Stomach smooth muscle (tissue), 2 donors: ENCODE measurements around the gene ATF2.
A peak's percentile ranks its signal among the peaks of the same experiment; 100 is the strongest.

Experiments used
- H3K27ac ChIP-seq: one replicate; pipeline ENCODE4 v1.7.0; 2013; ENCODE audit warnings: mild to moderate bottlenecking, low read length, inconsistent platforms
- H3K27me3 ChIP-seq, 2 donors: one replicate each; pipeline ENCODE4 v1.7.0; 2013; ENCODE audit warnings: low read length in 2 of 2; ENCODE audit not compliant: insufficient read depth in 2 of 2, control insufficient read depth in 1 of 2
- H3K36me3 ChIP-seq, 2 donors: one replicate each; pipeline ENCODE4 v1.7.0; 2013; ENCODE audit warnings: low read length in 2 of 2; ENCODE audit not compliant: control insufficient read depth in 2 of 2, insufficient read depth in 2 of 2
- H3K4me1 ChIP-seq: one replicate; pipeline ENCODE4 v1.7.0; 2013; ENCODE audit warnings: low read length; ENCODE audit not compliant: control insufficient read depth, insufficient read depth
- H3K4me3 ChIP-seq, 2 donors: one replicate each; pipeline ENCODE4 v1.7.0; 2013; ENCODE audit warnings: low read length in 2 of 2
- H3K9ac ChIP-seq, 2 donors: one replicate each; pipeline ENCODE4 v1.7.0; 2013; ENCODE audit warnings: low read length in 2 of 2, mild to moderate bottlenecking in 1 of 2
- H3K9me3 ChIP-seq, 2 donors: one replicate each; pipeline ENCODE4 v1.7.0; 2013; ENCODE audit warnings: low read length in 2 of 2; ENCODE audit not compliant: control insufficient read depth in 2 of 2
- donor health status: healthy.
- donor health status: Pancreatic carcinoma.

Gene ATF2

DNA sequence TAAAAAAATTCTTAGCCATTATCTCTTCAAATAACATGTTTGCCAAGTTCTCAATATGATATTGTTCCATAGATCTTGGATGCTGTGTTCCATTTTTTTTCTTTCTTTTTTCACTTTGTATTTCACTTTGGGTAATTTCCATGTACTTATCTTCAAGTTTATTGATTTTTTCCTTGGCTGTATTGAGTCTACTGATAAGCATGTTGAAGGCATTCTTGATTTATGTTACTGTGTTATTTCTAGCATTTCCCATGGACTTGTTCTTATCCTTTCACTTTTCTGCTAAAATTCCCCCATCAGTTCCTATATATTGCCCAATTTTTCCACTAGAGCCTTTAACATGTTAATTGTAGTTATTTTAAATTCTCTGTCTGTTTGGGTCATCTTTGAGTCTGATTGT is 112.0 kb downstream of the ATF2 start:
- H3K27me3 ChIP-seq, result no peaks in the 10 kb centered on the region
- no peak overlapping the region for H3K27ac ChIP-seq
- no peaks in the 10 kb centered on the region for H3K9me3 ChIP-seq
- H3K4me3 ChIP-seq, result no peak overlapping the region
- no peak overlapping the region for H3K9ac ChIP-seq
- no peaks in the 10 kb centered on the region for H3K4me1 ChIP-seq
- peaks cover 2 to 4% of the 10 kb centered on the region in 2 donors for H3K36me3 ChIP-seq

- Histone ChIP-seq H3K27ac (no peak overlapping the region), H3K9ac (no peak overlapping the region), H3K9me3 (peaks cover 0 to 3% of the 10 kb centered on the region in 2 donors), H3K36me3 (peaks cover 1 to 4% of the 10 kb centered on the region in 2 donors), H3K4me3 (no peak overlapping the region), H3K4me1 (no peaks in the 10 kb centered on the region), H3K27me3 (no peaks in the 10 kb centered on the region)
Observed at GRCh38 chr2:175054340-175054739, 113.7 kb downstream of the ATF2 start.

DNA sequence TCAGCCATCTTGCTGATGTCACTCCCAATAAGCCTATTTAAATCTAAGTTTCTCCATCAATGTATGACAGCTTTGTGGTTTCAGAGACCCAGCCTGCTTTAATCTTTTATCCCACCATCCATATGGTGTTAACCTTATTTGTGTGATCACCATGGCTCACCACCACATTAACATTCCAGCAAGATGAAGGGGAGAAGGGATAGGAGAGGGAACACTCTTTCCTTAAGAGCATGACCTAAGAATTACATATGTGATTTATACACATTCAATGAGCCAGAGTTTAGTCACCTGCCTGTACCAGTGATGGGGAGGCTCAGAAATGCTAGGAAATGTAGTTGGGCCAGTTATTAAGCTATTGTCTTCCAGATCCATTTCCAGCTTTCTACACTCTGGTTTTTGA is 118.3 kb downstream of the ATF2 start:
- no peaks in the 10 kb centered on the region for H3K36me3 ChIP-seq
- H3K27me3 ChIP-seq, result no peaks in the 10 kb centered on the region
- H3K4me3 ChIP-seq, result no peak overlapping the region
- H3K4me1 ChIP-seq, result no peaks in the 10 kb centered on the region
- no peak overlapping the region for H3K27ac ChIP-seq
- peaks cover 0 to 5% of the 10 kb centered on the region in 2 donors for H3K9me3 ChIP-seq
- H3K9ac ChIP-seq, result no peak overlapping the region

DNA sequence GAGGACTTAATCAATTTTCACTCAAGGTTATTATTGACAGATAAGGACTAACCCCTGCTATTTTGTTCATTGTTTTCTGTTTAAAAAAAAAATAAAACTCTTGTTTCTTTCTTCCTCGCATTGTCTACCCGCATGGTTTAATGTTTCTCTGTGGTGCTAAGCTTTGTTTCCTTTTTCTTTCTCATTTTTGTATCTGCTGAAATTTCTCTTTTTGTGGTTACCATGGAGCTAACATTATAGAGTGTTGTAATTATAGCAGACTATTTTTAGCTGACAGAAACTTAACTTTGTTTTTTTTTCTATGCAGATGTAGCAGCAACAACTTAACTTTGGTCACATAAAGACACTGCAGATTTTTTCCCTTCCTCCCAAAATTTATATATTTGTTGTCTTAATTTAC is 119.7 kb downstream of the ATF2 start:
- no peak overlapping the region for H3K4me3 ChIP-seq
- H3K4me1 ChIP-seq, result no peaks in the 10 kb centered on the region
- peaks cover 0 to 5% of the 10 kb centered on the region in 2 donors for H3K9me3 ChIP-seq
- H3K27ac ChIP-seq, result no peak overlapping the region
- H3K9ac ChIP-seq, result no peak overlapping the region
- no peaks in the 10 kb centered on the region for H3K27me3 ChIP-seq
- no peaks in the 10 kb centered on the region for H3K36me3 ChIP-seq

GRCh38 chr2:175039490-175039889 is 128.5 kb downstream of the ATF2 start:
- Histone ChIP-seq H3K27ac (no peak overlapping the region), H3K27me3 (no peaks in the 10 kb centered on the region), H3K4me1 (no peaks in the 10 kb centered on the region), H3K4me3 (no peak overlapping the region), H3K36me3 (no peaks in the 10 kb centered on the region), H3K9ac (no peak overlapping the region), H3K9me3 (no peaks in the 10 kb centered on the region)

DNA sequence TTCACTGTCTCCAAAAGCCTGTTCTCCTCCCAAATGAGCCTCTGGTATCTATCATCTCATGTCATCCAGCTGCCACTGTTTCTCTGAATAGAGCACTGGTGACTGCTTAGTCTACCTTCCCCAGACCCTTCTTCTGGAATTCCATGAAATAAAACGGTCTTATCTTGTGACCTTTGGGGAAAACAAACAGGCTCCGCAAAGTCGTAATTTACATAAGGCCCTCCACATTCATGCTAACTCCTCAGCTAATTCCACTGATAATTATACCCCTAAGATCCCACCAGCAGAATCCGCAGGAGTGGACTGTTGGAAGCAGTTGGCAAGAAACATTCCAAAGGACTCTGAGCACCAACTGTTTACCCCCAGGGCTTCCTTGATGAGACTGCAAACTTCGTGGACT is 129.0 kb downstream of the ATF2 start:
- no peak overlapping the region for H3K9ac ChIP-seq
- H3K27ac ChIP-seq, result no peak overlapping the region
- H3K36me3 ChIP-seq, result no peaks in the 10 kb centered on the region
- no peak overlapping the region for H3K4me3 ChIP-seq
- H3K27me3 ChIP-seq, result no peaks in the 10 kb centered on the region
- H3K4me1 ChIP-seq, result no peaks in the 10 kb centered on the region
- no peaks in the 10 kb centered on the region for H3K9me3 ChIP-seq

DNA sequence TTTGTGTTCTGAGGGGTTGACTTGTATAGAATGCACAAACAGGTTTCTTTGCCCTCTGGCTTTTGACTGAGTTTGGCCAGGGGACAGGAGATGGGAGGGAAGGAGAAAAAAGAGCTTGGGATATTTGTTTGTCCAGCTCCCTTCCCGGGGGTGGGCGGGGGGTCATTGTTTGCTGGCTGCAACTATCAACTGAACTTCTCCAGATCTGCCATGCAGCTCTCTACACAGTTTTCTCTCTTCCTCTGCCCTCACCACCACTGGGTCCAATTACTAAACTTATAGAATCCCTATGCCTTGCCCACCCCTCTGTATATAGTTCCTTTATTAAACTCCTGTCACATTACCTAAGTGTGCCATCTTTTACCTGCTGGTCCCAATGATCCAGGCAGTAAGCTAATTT is 130.1 kb downstream of the ATF2 start:
- H3K9ac ChIP-seq, result no peak overlapping the region
- H3K4me1 ChIP-seq, result no peaks in the 10 kb centered on the region
- H3K4me3 ChIP-seq, result no peak overlapping the region
- H3K27ac ChIP-seq, result no peak overlapping the region
- H3K27me3 ChIP-seq, result no peaks in the 10 kb centered on the region
- H3K9me3 ChIP-seq, result no peaks in the 10 kb centered on the region
- no peaks in the 10 kb centered on the region for H3K36me3 ChIP-seq

- H3K9ac ChIP-seq, result no peak overlapping the region
- no peak overlapping the region for H3K27ac ChIP-seq
- H3K27me3 ChIP-seq, result no peaks in the 10 kb centered on the region
- peak overlapping the region in 1 of 2 donors; percentile 31 for H3K4me3 ChIP-seq
- H3K4me1 ChIP-seq, result no peaks in the 10 kb centered on the region
- H3K9me3 ChIP-seq, result no peaks in the 10 kb centered on the region
- H3K36me3 ChIP-seq, result no peaks in the 10 kb centered on the region
Observed at GRCh38 chr2:175036582-175037018, 131.4 kb downstream of the ATF2 start.

DNA sequence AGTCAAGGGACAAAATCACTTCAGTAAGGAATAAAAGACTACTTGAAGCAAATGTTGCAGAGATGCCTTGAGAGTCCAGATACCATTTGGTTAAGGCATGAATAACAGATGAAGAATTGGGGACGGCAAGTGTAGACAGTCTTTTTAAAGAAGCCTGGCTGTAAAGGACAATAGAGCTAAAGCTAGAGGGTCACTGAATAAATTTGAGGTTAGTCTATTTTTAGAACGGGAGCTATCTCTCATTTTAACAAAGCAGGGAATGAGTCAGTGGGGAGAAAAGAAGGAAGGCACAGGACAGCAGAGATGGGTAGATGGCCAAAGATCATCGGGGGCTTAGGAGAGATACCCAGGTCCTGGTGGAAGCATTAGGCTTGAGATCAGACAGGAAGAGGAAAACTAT is 132.2 kb downstream of the ATF2 start:
- Histone ChIP-seq H3K4me1 (no peaks in the 10 kb centered on the region), H3K27ac (no peak overlapping the region), H3K9ac (no peak overlapping the region), H3K4me3 (no peak overlapping the region), H3K27me3 (no peaks in the 10 kb centered on the region), H3K9me3 (no peaks in the 10 kb centered on the region), H3K36me3 (no peaks in the 10 kb centered on the region)

GRCh38 chr2:175034716-175035115 is 133.3 kb downstream of the ATF2 start:
- Histone ChIP-seq H3K27me3 (no peaks in the 10 kb centered on the region), H3K4me1 (no peaks in the 10 kb centered on the region), H3K9me3 (no peaks in the 10 kb centered on the region), H3K4me3 (no peak overlapping the region), H3K36me3 (no peaks in the 10 kb centered on the region), H3K27ac (no peak overlapping the region), H3K9ac (no peak overlapping the region)

DNA sequence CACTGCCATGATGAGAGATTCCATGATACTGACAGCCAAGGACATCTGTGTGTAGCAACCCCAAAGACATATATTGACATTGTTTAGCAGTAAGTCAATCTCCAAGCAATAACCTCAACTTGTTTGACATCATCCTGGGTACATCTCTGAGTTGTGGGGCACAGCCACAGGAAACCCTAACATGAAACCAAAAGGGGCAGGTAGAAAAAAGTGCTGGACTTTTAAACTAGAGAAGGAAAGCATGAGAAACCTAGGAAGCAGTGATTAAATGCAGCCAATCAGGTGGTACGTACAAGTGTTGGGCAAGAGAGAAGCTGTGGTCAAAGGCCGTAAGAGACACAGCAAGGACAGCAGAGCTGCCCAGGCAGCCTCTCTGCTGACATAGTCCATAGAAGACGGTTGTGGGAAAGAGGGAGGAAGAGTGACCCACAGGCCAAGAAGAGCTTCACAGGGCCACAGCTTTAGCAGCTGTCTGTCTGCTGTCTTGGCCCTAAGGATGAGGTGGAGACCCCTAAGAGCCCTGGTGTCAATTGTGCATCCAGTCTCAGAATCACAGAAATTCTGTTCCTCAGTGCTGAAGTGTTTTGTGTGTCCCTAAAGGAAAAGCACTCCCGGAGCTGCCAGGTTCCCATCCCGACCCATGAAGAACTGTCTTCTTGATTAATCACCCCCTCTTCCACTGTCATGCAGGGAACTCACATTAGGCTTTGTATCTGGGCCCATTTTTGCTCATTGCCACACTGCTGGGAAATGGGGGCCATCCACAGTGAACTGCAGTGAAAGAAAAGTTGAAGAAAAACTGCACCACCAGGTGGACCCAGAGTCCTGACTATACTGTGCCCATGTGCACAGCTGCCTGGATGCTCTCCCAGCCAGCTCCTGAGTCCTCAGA is 137.4 kb downstream of the ATF2 start:
- Histone ChIP-seq H3K9me3 (no peaks in the 10 kb centered on the region), H3K36me3 (no peaks in the 10 kb centered on the region), H3K27ac (no peak overlapping the region), H3K27me3 (no peaks in the 10 kb centered on the region), H3K9ac (no peak overlapping the region), H3K4me1 (no peaks in the 10 kb centered on the region), H3K4me3 (no peak overlapping the region)
